Kidney tubule cell (primary cell): ENCODE measurements around the gene CDC26.
"Not testable (repeated sequence)": the region's sequence is repeated elsewhere in the genome, so short reads cannot be mapped to it uniquely, and the experiment has no call there.

Source experiments
- DNase-seq: peaks from one replicate; pipeline ENCODE4 v3.0.0-alpha.2; 2018; ENCODE audit warnings: low spot score

The CDC26 gene

GRCh38 chr9:113275157-113276131, at the start of gene CDC26, which contains the start of gene PRPF4:
TSS of gene CDC26 (minus strand) at chr9:113275572. CDS start at chr9:113272507, 3,065 bp downstream.
TSS of gene PRPF4 (plus strand) at chr9:113275658. CDS start at chr9:113275744, 86 bp downstream.
- DNase-seq: peak; percentile 98

- DNase-seq: no peak
These were observed 47.3 kb upstream of the CDC26 start for GRCh38 chr9:113322671-113323070.

GRCh38 chr9:113320051-113320450, 44.7 kb upstream of the CDC26 start:
- DNase-seq: no peak

GRCh38 chr9:113319054-113319453, 43.7 kb upstream of the CDC26 start:
- DNase-seq: no peak

GRCh38 chr9:113317777-113318176, 42.4 kb upstream of the CDC26 start:
- DNase-seq: no peak

- no peak for DNase-seq
These were observed 40.7 kb upstream of the CDC26 start for GRCh38 chr9:113316030-113316429.

GRCh38 chr9:113315231-113315630, 39.9 kb upstream of the CDC26 start:
- DNase-seq: no peak

- DNase-seq: no peak
These were observed 37.9 kb upstream of the CDC26 start for GRCh38 chr9:113313261-113313660.

GRCh38 chr9:113311961-113312360, 36.6 kb upstream of the CDC26 start:
- DNase-seq: no peak

- no peak for DNase-seq
These were observed 35.2 kb upstream of the CDC26 start for GRCh38 chr9:113310538-113310937.

DNA sequence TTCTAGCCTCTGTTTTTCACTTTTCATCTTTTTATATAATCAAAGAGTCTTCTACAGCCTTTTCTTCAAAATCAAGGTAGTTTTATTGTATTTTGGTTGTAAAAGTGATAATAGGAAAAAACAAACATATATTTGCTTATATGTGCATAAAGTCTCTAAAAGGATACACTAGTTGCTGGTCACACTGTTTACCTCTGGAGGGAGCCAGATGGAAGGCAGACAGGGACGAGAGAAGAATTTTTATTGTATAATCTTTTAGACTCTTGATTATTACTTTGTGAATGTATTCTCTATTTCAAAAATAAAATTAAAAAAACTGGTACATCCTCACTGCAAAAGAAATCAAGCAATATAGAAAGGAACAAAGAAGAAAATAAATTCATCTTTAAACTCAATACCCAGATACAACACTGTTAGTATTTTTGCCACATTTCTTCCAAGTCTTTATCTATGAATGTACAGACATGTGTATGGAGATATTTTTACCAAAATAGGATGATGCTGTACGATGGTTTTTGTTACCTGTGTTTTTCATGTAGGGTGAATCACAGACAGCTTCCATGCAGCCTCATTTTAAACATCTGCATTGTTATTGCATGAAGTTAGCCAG, 33.9 kb upstream of the CDC26 start:
- DNase-seq: peak; percentile 55

DNA sequence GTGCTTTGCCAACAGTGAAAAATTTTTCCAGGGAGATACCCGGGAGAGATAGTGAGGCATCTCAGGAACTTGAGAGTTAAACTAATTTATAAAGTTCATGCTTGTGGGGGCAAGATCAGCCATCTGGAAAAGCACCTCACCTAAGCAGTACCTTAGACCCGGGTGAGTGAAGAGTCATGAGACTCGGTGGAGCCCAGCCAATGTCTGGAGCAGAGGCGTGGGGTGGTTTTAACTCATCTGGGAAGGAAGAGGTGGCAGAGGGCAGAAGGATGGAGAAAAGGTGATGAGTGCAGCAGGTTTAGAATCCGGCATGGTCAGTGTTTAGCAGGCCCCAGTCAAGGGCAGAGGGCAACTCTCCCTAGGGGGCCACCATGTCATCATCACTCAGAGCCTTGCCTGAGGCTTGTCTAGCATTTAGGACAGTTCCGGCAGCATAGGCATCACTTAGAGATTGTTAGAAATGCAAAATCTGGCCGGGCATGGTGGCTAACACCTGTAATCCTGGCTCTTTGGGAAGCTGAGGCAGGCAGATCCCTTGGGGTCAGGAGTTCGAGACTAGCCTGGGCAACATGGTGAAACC, 32.1 kb upstream of the CDC26 start:
- DNase-seq: peak; percentile 83

- DNase-seq: no peak
These were observed 31.2 kb upstream of the CDC26 start for GRCh38 chr9:113306566-113306965.

- DNase-seq: peak; percentile 81
These were observed 27.5 kb upstream of the CDC26 start, which contains the start of gene RNF183 for GRCh38 chr9:113302792-113303418. TSS of gene RNF183 (minus strand) at chr9:113303376. CDS start at chr9:113298184, 5,192 bp downstream.

- no peak for DNase-seq
These were observed 26.2 kb upstream of the CDC26 start for GRCh38 chr9:113301548-113301947.

DNA sequence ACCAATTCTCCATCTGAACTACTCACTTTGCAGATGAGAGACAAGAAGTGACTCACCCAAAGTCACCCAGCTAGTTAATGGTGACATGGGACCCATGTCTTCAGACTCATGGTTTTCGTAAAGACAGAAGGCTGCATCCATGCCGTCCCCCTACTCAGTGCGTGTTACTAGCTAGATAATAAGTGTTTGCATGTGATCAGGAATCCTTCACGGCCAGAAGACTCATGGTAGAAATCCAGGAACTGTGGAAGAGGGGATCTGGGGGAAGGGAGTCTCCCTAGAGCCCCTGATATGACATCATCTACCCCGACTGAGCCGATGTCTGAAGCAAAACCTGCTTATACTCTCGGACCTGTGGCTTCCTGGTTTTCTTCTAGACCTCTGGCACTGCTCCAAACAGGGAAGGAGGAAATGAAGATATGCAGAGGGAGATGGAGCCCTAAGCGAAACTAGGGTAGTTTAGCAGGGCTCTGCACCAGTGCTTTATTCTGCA, 24.5 kb upstream of the CDC26 start:
- DNase-seq: peak; percentile 83

- no peak for DNase-seq
These were observed 23.8 kb upstream of the CDC26 start for GRCh38 chr9:113298924-113299770.

DNA sequence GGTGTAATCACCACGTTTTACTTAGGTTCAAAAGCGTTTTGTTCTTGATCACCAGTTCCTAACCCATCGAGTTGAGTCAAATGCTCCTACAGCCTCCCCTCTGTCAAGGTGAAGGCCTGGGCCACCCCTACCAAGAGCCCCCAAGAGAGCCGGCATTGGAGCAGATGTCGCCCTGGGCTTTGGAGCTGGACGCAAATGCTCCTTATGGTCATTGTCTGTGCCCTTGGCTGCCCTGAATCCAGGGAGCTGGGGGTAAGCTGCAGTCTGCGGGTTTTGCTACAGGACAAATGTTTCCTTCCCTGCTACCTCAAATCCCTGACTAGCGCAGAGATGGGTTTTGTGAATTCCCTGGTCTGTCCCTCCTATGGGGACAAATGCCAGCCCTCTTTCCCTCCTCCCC, 22.9 kb upstream of the CDC26 start:
- no peak for DNase-seq

GRCh38 chr9:113296796-113297558, 21.6 kb upstream of the CDC26 start:
- DNase-seq: no peak

DNA sequence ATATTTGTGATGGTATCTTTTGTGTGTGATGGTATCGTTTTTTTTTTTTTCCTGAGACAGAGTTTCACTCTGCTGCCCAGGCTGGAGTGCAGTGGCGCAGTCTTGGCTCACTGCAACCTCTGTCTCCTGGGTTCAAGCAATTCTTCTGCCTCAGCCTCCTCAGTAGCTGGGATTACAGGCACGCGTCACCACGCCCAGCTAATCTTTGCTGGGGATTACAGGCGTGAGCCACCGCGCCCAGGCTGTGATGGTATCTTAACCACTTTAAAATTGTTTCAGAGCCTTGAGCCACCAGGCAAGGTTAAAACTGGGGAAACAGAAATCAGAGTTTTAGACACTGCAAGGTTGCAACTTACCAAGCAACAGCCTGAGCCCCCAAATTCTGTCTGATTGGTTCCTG, 20.9 kb upstream of the CDC26 start:
- DNase-seq: not testable (repeated sequence)
